B cell (primary cell): ENCODE data around the gene STT3B. TPM values are rescaled to one million over a fixed set of nuclear protein-coding genes. Genes with fewer than 3 reads are reported as not detected.

Experiments used
- ATAC-seq: fragments of 200-7000 bp; cut with Tn5 transposase; one replicate; pipeline ENCODE4 v1.10.0; 2021; ENCODE audit warnings: low read depth, mild to moderate bottlenecking, moderate number of reproducible peaks, moderate library complexity
- CTCF ChIA-PET: fragments of 350-600 bp; sonication (Branson Sonifier 250); formaldehyde crosslinking; loops from one replicate; lab custom pipeline; 2021; ENCODE audit warnings: antibody characterized with exemption, inconsistent platforms; lab: Charles Lee
- POLR2A ChIA-PET: fragments of 350-600 bp; sonication (Branson Sonifier 250); formaldehyde crosslinking; loops from one replicate; lab custom pipeline; 2021; ENCODE audit warnings: antibody characterized with exemption; lab: Charles Lee
- DNase-seq: peaks from one replicate; pipeline ENCODE4 v3.0.0; 2013
- H2AFZ ChIP-seq: 2 replicates; pipeline ENCODE4 v1.6.1; 2012; ENCODE audit warnings: mild to moderate bottlenecking, low read depth, low read length; ENCODE audit not compliant: insufficient read depth, poor library complexity, severe bottlenecking
- H3K27ac ChIP-seq, 2 donors: 1 replicate in 1 of 2; 2 replicates in 1 of 2; pipeline ENCODE4 v1.5.1; 2012 to 2013; ENCODE audit warnings: low read length in 2 of 2, mild to moderate bottlenecking in 2 of 2, moderate library complexity in 1 of 2
- H3K27me3 ChIP-seq, 4 experiments: fragments of 200-600 bp in 1 of 4; sonication (generic) in 1 of 4; replicated peaks in 1 of 4; 1 replicate in 2 of 4; 2 replicates in 2 of 4; pipeline versions ENCODE4 v1.6.1 to v1.7.0; 2013 to 2016; ENCODE audit warnings: low read length in 3 of 4, mild to moderate bottlenecking in 2 of 4, mixed read lengths in 1 of 4, moderate library complexity in 1 of 4; ENCODE audit not compliant: insufficient read depth in 4 of 4, control insufficient read depth in 3 of 4; ENCODE audit errors: control extremely low read depth in 1 of 4
- H3K36me3 ChIP-seq, 2 experiments: replicated peaks in 1 of 2; 1 replicate in 1 of 2; 2 replicates in 1 of 2; pipeline versions ENCODE4 v1.6.1 to v1.7.1; 2013; ENCODE audit warnings: low read length in 1 of 2; ENCODE audit not compliant: insufficient read depth in 2 of 2, control insufficient read depth in 1 of 2; ENCODE audit errors: control extremely low read depth in 1 of 2, extremely low read depth in 1 of 2
- H3K4me1 ChIP-seq, 2 donors: fragments of 200-600 bp in 1 of 2; sonication (generic) in 1 of 2; 1 replicate in 1 of 2; 2 replicates in 1 of 2; pipeline versions ENCODE4 v1.5.1 to v1.6.1; 2013 to 2017; ENCODE audit warnings: low read length in 2 of 2; ENCODE audit not compliant: control insufficient read depth in 2 of 2, insufficient read depth in 2 of 2
- H3K4me2 ChIP-seq: replicated peaks from 2 replicates; pipeline ENCODE3; 2012; ENCODE audit warnings: mild to moderate bottlenecking, low read depth, low read length; ENCODE audit not compliant: poor library complexity, severe bottlenecking
- H3K4me3 ChIP-seq, 5 experiments: fragments of 200-600 bp in 1 of 5; sonication (generic) in 1 of 5; 1 replicate in 3 of 5; 2 replicates in 2 of 5; pipeline versions ENCODE4 v1.5.1 to v1.7.0; 2011 to 2016; ENCODE audit warnings: low read length in 4 of 5, mild to moderate bottlenecking in 4 of 5, low read depth in 2 of 5, control low read depth in 1 of 5, moderate library complexity in 1 of 5; ENCODE audit not compliant: insufficient read depth in 1 of 5; ENCODE audit errors: control extremely low read depth in 1 of 5, extremely low read depth in 1 of 5
- H3K79me2 ChIP-seq: fragments of 200-600 bp; sonication (generic); one replicate; pipeline ENCODE4 v1.6.0; 2016; ENCODE audit warnings: low read length; ENCODE audit not compliant: control insufficient read depth, insufficient read depth
- H3K9ac ChIP-seq: fragments of 200-600 bp; sonication (generic); 2 replicates; pipeline ENCODE4 v1.6.1; 2017; ENCODE audit warnings: mild to moderate bottlenecking, low read length, moderate library complexity
- H3K9me3 ChIP-seq, 3 donors: one replicate each; pipeline versions ENCODE4 v1.6.1 to v1.7.1; 2013; ENCODE audit warnings: low read length in 2 of 3; ENCODE audit not compliant: control insufficient read depth in 2 of 3, insufficient read depth in 1 of 3; ENCODE audit errors: control extremely low read depth in 1 of 3
- H4K20me1 ChIP-seq: 2 replicates; pipeline ENCODE4 v1.6.0; 2012; ENCODE audit warnings: mild to moderate bottlenecking, low read length; ENCODE audit not compliant: insufficient read depth, control insufficient read depth, poor library complexity, severe bottlenecking
- H3K27ac Mint-ChIP-seq: one replicate; pipeline ENCODE4 v1.8.0; 2021; ENCODE audit warnings: mixed read lengths
- H3K27me3 Mint-ChIP-seq: one replicate; pipeline ENCODE4 v1.8.0; 2021; ENCODE audit warnings: mixed read lengths
- H3K4me1 Mint-ChIP-seq: one replicate; pipeline ENCODE4 v1.8.0; 2021; ENCODE audit warnings: mixed read lengths
- H3K4me3 Mint-ChIP-seq: one replicate; pipeline ENCODE4 v1.8.0; 2021; ENCODE audit warnings: mixed read lengths
- H3K9me3 Mint-ChIP-seq: one replicate; pipeline ENCODE4 v1.8.0; 2022; ENCODE audit warnings: mixed read lengths; ENCODE audit not compliant: insufficient read depth
- EZH2 ChIP-seq: IDR thresholded peaks from 2 replicates; pipeline ENCODE4 v1.6.1; 2012; ENCODE audit warnings: borderline replicate concordance, low read depth, mild to moderate bottlenecking, moderate library complexity, low read length; ENCODE audit not compliant: insufficient read depth, poor library complexity, severe bottlenecking
- WGBS: methylation state at CpG from one replicate; pipeline ENCODE4 v1.1.5; 2013; ENCODE audit warnings: missing lambda C conversion rate; ENCODE audit not compliant: insufficient coverage; 5-methylcytosine and 5-hydroxymethylcytosine counted together
- intact Hi-C: fragments of 100-400 bp; cut with micrococcal nuclease; formaldehyde crosslinking; loops from one replicate; pipeline ENCODE4 v1.10.0; 2022
- polyA plus RNA-seq: library from polyadenylated mRNA; depleted of rRNA; stranded (reverse); fragments of >200 nt; gene quantifications from 2 replicates; pipeline ENCODE4 v1.2.3, GENCODE V29; 2012
- total RNA-seq, 2 donors: library from RNA; stranded (reverse); fragments of 120-200 nt in 1 of 2; gene quantifications; 1 replicate in 1 of 2; 2 replicates in 1 of 2; pipeline versions ENCODE4 v1.2.3 to v1.2.4, GENCODE V29; 2013 to 2022
- TF ChIP-seq, protein P1 (sequence below): fragments of 200-600 bp; IDR thresholded peaks from one replicate; pipeline ENCODE4 v1.8.0; 2022; ENCODE audit warnings: antibody characterized with exemption, mild to moderate bottlenecking

STT3B gene
- total and polyA plus RNA-seq, 2 donors (not counting 1 experiment from before 2014, with no cell fraction given) = 35.4 to 79.2 TPM

DNA sequence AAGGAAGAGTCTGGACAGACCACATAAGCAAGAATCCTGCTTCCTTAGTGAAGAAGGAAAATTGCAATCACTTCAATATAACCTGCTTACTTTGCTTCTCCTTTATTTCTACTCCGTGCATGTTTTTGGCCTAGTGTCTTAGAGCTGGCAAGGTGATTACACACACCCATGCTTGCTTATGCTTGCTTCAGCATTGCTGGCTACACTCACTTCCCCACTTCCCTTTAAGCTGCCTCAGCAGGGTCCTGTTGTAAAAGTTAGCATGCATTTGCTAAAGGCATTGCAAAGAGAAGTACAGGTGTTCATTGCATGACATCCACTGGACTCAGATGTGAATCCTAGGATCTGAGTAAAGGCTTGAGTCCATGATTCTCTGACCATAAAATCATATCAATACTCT, 47.5 kb upstream of the STT3B start:
- Mint-ChIP-seq H3K27ac (no peak overlapping the region), H3K4me3 (no peak overlapping the region), H3K9me3 (no peaks in the 10 kb centered on the region), H3K4me1 (no peaks in the 10 kb centered on the region), H3K27me3 (peaks cover 4% of the 10 kb centered on the region)
- ATAC-seq = no peak
- TF ChIP-seq EZH2 = no peak
- TF ChIP-seq, protein P1, sequence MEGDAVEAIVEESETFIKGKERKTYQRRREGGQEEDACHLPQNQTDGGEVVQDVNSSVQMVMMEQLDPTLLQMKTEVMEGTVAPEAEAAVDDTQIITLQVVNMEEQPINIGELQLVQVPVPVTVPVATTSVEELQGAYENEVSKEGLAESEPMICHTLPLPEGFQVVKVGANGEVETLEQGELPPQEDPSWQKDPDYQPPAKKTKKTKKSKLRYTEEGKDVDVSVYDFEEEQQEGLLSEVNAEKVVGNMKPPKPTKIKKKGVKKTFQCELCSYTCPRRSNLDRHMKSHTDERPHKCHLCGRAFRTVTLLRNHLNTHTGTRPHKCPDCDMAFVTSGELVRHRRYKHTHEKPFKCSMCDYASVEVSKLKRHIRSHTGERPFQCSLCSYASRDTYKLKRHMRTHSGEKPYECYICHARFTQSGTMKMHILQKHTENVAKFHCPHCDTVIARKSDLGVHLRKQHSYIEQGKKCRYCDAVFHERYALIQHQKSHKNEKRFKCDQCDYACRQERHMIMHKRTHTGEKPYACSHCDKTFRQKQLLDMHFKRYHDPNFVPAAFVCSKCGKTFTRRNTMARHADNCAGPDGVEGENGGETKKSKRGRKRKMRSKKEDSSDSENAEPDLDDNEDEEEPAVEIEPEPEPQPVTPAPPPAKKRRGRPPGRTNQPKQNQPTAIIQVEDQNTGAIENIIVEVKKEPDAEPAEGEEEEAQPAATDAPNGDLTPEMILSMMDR = no peak
- H3K4me3 ChIP-seq = no peak overlapping the region
- H3K4me1 ChIP-seq = no peaks in the 10 kb centered on the region
- no peaks in the 10 kb centered on the region for H3K36me3 ChIP-seq
- peaks cover 0 to 2% (median under 1%) of the 10 kb centered on the region in 3 donors for H3K9me3 ChIP-seq
- DNase-seq = no peak
- no peaks in the 10 kb centered on the region for H3K27me3 ChIP-seq
- WGBS = no CpG with 5 or more reads among the region's 1 CpG
- no peaks in the 10 kb centered on the region for H4K20me1 ChIP-seq
- no peak overlapping the region for H3K9ac ChIP-seq
- H3K27ac ChIP-seq = no peak overlapping the region
- POLR2A ChIA-PET = no interaction called here
- no peak overlapping the region for H3K4me2 ChIP-seq
- CTCF ChIA-PET = no interaction called here
- no peak overlapping the region for H2AFZ ChIP-seq
- intact Hi-C loops = no loop called here
- H3K79me2 ChIP-seq = no peaks in the 10 kb centered on the region

DNA sequence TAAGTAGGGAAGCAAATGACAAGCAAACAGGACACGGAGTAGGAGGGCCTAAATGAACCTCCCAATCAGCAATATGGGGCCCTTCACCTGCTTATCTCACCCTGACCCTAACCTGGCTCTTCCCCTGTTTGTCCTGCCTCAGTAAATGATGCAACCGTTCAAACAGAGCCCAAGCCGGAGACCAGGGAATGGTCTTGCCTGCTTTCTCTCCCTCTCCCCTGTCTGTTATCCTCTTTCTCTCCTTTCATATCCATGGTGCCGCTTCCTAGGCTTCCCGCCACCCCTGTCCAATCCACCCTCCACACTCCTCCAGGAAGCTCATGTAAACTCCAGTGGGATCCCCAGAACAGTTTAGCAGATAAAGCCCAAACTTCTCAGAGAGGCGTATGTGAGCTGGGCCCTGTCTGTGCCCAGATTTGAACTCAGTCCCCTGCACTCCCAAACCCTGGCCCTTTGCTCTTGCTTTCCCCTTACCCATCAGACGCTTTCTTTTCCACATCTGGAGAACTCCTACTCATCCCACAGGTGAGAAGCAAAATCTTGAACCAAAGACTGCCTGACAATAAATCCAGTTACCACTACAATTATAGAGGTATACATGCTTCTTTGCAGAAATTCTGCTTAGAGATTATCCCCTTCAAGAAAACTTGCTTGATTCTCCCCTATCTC, 45.7 kb upstream of the STT3B start:
- Histone ChIP-seq H3K36me3 (no peaks in the 10 kb centered on the region), H3K27me3 (no peaks in the 10 kb centered on the region), H3K4me2 (no peak overlapping the region), H3K9me3 (peaks cover 4 to 11% (median 7%) of the 10 kb centered on the region in 3 donors), H3K4me3 (no peak overlapping the region), H3K4me1 (no peaks in the 10 kb centered on the region), H3K9ac (no peak overlapping the region), H2AFZ (no peak overlapping the region), H3K79me2 (no peaks in the 10 kb centered on the region), H3K27ac (no peak overlapping the region), H4K20me1 (no peaks in the 10 kb centered on the region)
- no peaks in the 10 kb centered on the region for H3K27me3 Mint-ChIP-seq
- intact Hi-C loops = no loop called here
- no peaks in the 10 kb centered on the region for H3K9me3 Mint-ChIP-seq
- ChIA-PET CTCF (interaction anchor here (1.2 kb wide), 1 partner anchor 11 kb away, joined by 3 read pairs; no protein-coding TSS in a partner anchor), POLR2A (no interaction called here)
- TF ChIP-seq EZH2 = no peak
- TF ChIP-seq, protein P1 = no peak
- no peak overlapping the region for H3K27ac Mint-ChIP-seq
- DNase-seq = no peak
- H3K4me1 Mint-ChIP-seq = no peaks in the 10 kb centered on the region
- 96% methylated on average over 7 of the region's 7 CpGs for WGBS
- no peak overlapping the region for H3K4me3 Mint-ChIP-seq
- no peak for ATAC-seq
